GM18861 (cell line): ENCODE data around the gene EML1.

Source experiments
- ATAC-seq: cut with Tn5 transposase; IDR thresholded peaks from one replicate; pipeline ENCODE4 v1.9.1; 2021; ENCODE audit not compliant: unreplicated experiment

EML1 gene

GRCh38 chr14:99862136-99862535, 68.9 kb downstream of the EML1 start:
- no peak for ATAC-seq

DNA sequence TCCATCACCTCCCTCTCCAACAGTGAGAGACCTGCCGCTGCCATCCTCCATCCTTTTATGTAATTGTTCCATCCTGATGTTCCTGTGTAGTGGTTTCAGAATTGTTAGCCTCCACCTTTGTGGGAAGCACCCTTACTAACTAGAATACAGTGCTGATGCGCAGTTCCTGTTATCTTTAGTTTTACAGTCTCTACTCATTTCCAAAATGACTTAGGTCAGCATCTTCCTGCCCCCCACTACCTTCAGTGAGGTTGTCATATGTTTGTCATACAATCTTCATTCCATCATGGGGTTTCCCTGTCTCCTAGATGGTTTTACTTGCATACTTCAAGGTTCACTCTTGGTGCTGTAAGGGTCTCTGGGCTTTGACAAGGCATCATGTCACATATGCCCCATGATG, 69.8 kb downstream of the EML1 start:
- no peak for ATAC-seq

DNA sequence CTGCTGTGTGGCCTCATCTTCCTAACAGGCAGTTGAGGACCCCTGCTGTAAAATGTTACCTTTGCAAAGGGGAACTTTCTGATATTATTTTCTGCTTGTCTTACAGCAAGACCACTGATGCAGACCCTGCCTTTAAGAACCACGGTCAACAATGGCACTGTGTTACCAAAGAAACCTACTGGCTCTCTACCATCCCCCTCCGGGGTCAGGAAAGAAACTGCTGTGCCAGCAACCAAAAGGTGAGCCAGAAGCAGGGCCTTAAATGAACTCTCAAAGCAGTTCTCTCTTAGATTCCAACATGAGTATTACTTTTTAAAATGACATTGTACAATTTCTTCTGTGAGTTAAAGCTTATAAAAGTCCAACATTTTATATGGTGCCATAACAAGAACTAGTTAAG, 72.2 kb downstream of the EML1 start:
- no peak for ATAC-seq

DNA sequence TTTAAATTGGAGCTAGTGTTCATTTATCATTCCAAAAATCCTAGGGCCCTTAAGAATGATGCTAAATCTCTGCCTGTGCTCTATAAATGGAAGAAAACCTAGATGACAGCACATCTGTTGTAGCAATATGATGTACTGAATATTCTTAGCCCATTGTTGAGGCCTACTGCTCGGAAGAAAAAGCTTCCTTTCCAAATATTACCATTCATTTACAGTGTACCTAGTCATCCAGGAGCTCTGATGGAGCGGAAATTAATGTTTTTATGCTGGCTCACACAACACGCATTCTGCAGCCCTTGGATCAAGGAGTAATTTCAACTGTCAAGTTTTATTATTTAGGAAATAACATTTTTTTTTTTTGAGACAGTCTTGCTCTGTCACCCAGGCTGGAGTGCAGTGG, 77.4 kb downstream of the EML1 start:
- no peak for ATAC-seq

DNA sequence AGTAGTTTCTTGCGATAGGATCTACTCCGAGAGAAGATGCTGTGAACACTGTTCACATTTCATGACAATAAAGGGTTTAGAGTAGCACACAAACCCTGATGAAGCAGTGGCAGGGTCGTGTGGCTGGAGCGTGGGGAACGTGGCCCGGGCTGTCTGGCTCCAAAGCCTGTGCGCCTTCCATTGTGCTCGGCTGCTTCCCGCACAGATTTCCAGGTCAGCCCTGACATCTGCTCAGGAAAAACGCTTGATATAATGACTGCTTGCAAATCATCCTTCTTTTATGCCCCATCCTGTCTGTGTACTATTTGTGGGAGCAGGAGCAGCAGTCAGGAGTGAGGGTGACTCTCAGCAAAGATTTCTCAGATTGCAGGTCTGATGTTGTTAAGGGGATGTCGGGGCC, 78.6 kb downstream of the EML1 start:
- no peak for ATAC-seq

DNA sequence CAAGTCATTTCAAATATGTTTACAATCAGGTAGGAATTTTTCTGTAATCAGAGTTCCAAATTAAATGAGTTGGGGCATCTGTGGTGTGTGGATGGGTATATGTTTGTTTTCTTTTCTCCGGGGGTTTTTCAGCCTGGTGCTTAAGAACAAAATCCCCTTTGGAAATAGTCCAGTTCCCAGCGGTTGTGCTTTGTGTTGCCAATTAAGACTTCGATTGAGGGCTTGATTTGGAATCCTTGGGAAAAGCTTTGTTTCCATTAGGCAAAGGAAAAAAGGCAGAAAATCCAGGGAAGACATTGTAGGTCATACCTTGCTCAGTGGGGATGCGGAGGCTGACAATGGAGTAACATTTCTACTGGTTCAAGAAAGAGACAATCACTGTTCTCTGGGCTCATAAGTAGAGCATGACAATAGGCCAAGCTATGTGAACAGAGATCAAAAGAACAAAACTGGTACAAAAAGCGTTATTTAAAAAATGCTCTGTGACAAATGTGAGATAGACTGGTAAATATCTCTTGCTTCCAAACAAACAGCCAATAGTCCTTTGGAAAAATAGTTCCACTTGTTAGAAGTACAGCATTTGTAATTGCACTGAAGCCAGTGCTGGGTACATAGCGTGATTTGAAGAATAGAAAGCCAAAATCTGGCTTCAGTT, 79.7 kb downstream of the EML1 start:
- no peak for ATAC-seq

DNA sequence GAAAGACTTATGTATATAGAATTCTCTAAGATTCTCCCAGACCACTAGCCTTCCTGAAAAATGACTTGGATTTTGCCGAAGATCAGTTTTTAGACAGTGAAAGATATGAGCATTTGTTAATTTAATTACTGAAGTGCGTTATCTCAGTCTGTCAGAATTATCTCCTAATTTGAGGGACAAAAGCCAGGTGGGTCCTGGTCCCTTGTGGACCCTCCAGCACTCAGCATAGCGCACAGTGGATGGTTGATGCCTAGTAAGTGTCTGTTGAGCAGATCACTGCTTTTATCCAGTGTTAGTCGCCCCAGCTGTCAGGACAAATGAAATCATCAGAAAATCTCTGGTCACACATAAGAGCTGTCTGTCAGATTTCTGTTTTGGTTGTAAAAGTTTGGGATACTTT, 80.4 kb downstream of the EML1 start:
- no peak for ATAC-seq

- no peak for ATAC-seq
Observed at GRCh38 chr14:99874306-99874705, 81.1 kb downstream of the EML1 start.

DNA sequence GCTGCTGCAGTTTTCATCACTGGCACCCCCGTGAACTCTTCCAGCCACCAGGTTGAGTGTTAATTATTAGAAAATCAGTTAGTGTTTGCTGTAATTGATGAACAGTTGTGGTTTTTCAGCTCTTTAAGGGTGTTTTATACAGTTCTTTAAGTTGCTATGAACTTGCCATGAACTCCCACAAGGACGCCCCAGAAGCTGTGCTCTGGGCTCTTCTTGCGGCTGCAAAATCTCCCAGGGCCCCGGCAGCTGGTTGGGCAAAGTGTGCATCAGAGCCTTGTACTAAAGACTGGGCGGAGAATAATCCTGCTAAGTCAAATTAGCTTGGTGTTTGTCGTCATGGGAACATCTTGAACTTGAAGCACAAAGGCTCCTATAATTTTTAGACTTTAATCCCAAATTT, 82.2 kb downstream of the EML1 start:
- no peak for ATAC-seq

GRCh38 chr14:99875836-99876235, 82.6 kb downstream of the EML1 start:
- no peak for ATAC-seq

DNA sequence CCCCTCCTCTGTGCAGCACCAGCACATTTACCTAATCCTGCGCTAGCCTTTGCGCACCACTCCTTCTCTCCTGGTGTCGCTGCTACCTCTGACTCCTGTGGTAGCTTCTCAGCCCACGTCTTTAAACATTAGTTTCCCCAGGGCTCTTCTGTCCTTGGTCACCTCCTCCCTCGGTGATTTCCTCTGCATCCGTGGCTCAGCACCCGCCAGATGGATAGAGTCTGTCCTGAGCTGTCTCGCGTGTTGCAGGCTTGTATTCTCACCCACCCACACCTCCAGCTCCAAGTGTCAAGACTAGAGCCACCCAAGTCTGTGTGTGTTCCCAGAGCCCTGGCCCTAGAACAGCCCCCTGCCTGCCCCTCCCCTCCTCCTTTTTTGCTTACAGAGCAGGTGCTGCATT, 83.2 kb downstream of the EML1 start:
- ATAC-seq: no peak

DNA sequence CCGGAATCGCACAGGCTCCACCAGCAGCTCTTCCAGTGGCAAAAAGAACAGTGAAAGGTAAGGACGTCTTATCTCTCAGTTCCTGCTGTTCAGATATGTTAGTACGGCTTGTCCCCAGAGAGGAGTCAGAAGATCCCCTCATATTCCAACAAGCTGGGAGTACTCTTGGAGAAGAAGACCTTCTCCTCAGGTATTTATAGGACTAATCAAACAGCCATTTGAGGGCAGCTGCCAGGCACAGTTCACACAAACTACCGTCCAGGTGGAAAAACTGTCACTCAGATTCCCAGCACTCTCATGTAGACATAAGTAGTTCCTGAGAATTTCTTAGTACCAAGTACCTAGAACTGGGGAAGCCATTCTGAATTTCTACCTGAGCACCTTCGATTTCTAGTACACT, 85.3 kb downstream of the EML1 start:
- no peak for ATAC-seq

DNA sequence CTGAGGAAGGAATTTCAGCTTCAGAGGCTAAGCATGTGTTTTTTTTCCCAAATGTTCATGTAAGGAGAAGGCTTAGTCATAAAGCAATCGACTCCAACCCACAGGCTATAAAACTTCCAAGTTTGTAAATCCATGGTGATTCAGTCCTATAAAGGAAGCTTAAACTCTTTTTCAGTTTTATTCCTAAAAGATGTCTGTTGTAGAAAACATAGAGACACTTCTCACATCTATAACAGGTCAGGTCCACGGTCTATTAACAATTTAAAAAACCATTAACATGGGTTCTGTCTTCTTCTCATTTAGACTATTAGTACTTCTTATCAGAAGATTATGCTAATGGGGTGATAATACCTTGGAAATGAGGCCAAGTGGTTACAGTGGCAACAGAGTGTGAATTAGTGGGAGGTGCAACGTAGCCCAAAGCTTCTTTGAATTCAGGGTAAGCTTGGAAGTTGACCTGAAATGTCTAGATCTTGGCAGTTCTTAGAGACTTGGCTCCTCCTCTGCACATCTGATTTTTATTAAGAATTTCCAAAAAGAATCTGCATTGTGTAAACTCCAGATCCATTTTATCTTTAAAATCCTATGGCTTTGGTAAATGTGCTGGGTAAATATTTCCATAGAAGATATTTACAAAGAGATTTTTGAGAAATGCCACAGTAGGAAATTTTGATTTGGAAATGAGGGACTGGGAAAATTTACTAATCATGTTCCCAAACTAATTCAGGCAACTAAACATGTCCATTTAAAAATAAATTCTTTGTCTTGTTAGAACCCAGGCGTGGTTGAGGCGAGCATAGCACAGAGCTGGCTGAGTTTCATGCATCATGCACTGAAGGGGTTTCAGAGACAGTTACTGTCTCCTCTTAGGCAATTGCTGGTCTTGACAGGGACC, 86.4 kb downstream of the EML1 start:
- no peak for ATAC-seq

DNA sequence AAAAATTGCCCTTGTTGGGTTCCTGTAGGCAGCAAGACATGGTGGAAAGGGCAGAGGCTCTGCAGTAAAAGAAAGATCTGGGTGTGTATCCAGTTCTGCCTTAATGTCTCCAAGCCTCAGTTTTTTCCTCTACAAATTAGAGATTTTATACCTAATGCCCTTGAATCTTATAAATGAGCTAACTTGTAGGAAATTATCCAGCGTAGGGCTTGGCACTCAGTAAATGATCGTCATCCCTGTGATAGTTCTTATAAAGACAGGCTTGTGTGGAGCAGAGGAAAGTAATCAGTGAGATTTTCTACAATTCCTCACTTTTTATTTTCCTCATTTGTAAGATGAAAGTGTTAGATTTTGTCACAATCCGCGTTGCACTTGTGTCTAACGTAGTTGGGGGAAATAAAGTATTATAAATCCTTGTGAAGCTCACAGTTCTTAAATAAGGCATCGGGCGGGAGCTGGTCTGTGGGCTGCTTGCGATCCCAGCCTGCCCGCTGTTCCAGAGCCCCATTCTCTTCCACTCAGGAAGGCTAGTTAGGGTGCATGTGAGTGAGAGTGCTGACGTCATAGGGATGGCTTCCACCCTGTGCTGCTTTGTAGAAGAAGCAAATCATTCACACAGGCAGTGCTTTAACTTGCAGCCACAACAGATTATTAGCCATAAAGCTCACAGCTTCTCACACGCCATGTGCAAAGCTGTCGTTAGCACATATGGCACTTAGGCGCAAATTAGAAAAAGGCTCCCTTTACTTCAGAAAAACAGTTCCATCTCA, 87.6 kb downstream of the EML1 start:
- no peak for ATAC-seq

- ATAC-seq: no peak
Observed at GRCh38 chr14:99883866-99884650, 90.8 kb downstream of the EML1 start.

DNA sequence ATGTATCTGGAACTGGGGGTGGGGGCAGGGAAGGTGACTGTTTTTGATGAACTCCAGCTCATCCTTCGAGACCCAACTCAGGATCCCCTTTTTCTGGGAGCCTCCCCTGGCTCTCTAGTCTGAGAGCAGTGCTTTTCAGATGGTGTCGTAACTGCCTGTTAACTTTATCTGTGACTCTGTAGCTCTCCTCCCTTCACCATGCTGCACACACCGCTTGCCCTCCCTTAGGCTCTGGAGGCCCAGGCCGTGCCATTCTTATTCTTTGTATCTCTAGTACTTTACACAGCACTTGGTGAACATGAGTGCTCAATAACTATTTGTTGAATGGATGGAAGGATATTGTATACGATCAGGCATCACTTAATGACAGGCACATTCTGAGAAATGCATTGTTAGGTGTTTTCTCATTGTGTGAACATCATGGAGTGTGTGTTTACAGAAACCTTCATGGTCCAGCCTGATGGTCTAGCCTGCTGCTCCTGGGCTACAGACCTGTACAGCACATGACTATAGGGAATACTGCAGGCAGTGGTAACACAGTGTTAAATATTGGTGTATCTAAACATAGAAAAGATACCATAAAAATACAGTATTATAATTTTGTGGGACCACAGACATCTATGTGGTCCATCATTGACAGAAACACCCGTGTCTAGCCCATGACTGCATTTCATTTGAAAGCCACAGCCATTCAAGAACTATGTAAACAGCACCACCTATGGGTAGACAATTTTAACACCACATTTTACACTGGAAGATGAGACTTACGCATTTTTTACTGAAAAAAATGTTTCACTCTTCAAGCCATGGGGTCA, 91.8 kb downstream of the EML1 start:
- no peak for ATAC-seq

DNA sequence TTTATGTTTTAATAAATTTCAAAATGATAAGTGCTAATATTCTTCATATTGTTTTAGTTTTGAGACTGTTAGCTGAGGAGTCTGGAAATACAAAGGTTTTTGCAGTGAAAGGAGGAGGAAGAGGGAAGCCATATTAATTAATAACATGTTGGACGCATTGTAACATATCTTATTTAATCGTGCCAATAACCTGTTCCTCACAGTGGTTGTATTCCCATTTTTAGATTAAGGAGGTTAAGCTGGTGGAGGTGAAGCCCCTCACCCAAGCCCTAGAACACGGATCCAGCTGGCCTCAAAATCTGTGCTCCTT, 92.4 kb downstream of the EML1 start:
- ATAC-seq: no peak

- ATAC-seq: no peak
Observed at GRCh38 chr14:99887407-99887806, 94.2 kb downstream of the EML1 start.

- ATAC-seq: no peak
Observed at GRCh38 chr14:99888149-99888548, 94.9 kb downstream of the EML1 start.

- ATAC-seq: no peak
Observed at GRCh38 chr14:99889268-99889667, 96.1 kb downstream of the EML1 start.
